GM12891 (cell line): Measurements from ENCODE around the gene KRTAP10-8.
"Not testable (repeated sequence)": the region's sequence is repeated elsewhere in the genome, so short reads cannot be mapped to it uniquely, and the experiment has no call there.

Source experiments
- PAX5 ChIP-seq: IDR thresholded peaks from 2 replicates; pipeline ENCODE4 v1.6.1; 2011; ENCODE audit warnings: low read length, moderate library complexity, mild to moderate bottlenecking; ENCODE audit not compliant: insufficient read depth, severe bottlenecking
- POLR2A ChIP-seq: IDR thresholded peaks from 2 replicates; pipeline ENCODE4 v1.6.1; 2011; ENCODE audit warnings: low read depth, low read length, control low read depth
- POLR2AphosphoS5 ChIP-seq: IDR thresholded peaks from 2 replicates; pipeline ENCODE4 v1.6.1; 2011; ENCODE audit warnings: low read depth, low read length, control low read depth
- POU2F2 ChIP-seq: IDR thresholded peaks from 2 replicates; pipeline ENCODE4 v1.6.1; 2011; ENCODE audit warnings: low read depth, mild to moderate bottlenecking, control low read depth, low read length, moderate library complexity
- SPI1 ChIP-seq: IDR thresholded peaks from 2 replicates; pipeline ENCODE4 v1.6.1; 2011; ENCODE audit warnings: low read depth, low read length, control low read depth
- TAF1 ChIP-seq: IDR thresholded peaks from 2 replicates; pipeline ENCODE4 v1.6.1; 2011; ENCODE audit warnings: low read depth, low read length, control low read depth

GRCh38 chr21:44590897-44591800 lies 20.7 kb upstream of the KRTAP10-8 start:
- not testable (repeated sequence) for TF ChIP-seq POLR2A, TAF1, PAX5, SPI1, POLR2AphosphoS5, POU2F2
